Gastrocnemius medialis (tissue), 4 donors: ENCODE results near the gene FRAT1. TPM values are rescaled to one million over a fixed set of nuclear protein-coding genes. Genes with fewer than 3 reads are reported as not detected.

Source experiments
- ATAC-seq, 2 donors: fragments of 150-250 bp; one replicate each; pipeline ENCODE4 v1.9.1; 2016
- DNase-seq, 2 donors: peaks; one replicate each; pipeline ENCODE4 v3.0.0-alpha.2; 2019
- H3K27ac ChIP-seq, 4 donors: fragments of 200-600 bp; sonication (generic); 1 replicate in 1 of 4; 2 replicates in 3 of 4; pipeline ENCODE4 v1.5.1; 2016 to 2018; ENCODE audit warnings: mild to moderate bottlenecking in 2 of 4, moderate library complexity in 1 of 4
- H3K27me3 ChIP-seq, 3 donors: fragments of 200-600 bp; sonication (generic) in 2 of 3; 1 replicate in 1 of 3; 2 replicates in 2 of 3; pipeline versions ENCODE4 v1.5.1 to v1.6.0; 2016 to 2019; ENCODE audit warnings: mild to moderate bottlenecking in 1 of 3, moderate library complexity in 1 of 3
- H3K36me3 ChIP-seq, 2 donors: fragments of 200-600 bp; sonication (generic) in 1 of 2; one replicate each; pipeline ENCODE4 v1.5.1; 2017 to 2018
- H3K4me1 ChIP-seq, 2 donors: fragments of 200-600 bp; sonication (generic) in 1 of 2; one replicate each; pipeline ENCODE4 v1.5.1; 2016 to 2017; ENCODE audit warnings: mild to moderate bottlenecking in 2 of 2
- H3K4me3 ChIP-seq, 4 donors: fragments of 200-600 bp; sonication (generic) in 3 of 4; 1 replicate in 1 of 4; 2 replicates in 3 of 4; pipeline ENCODE4 v1.5.1; 2016 to 2019; ENCODE audit warnings: mild to moderate bottlenecking in 2 of 4
- H3K9me3 ChIP-seq, 3 donors: fragments of 200-600 bp; sonication (generic) in 2 of 3; 1 replicate in 1 of 3; 2 replicates in 2 of 3; pipeline ENCODE4 v1.5.1; 2016 to 2019
- POLR2A ChIP-seq, 2 donors: fragments of 450-650 bp; IDR thresholded peaks; one replicate each; pipeline ENCODE4 v1.6.1; 2017; ENCODE audit warnings: antibody characterized with exemption in 2 of 2, mild to moderate bottlenecking in 2 of 2, moderate library complexity in 2 of 2
- in situ Hi-C, 4 donors: fragments of 200-750 bp; cut with MboI; loops; one replicate each; pipeline versions ENCODE4 v1.15.0 to v1.8.0; 2017; ENCODE audit warnings: low sequenced_read_pairs in 4 of 4
- intact Hi-C: fragments of 100-400 bp; cut with DNase I; formaldehyde crosslinking; loops from one replicate; pipeline ENCODE4 v1.15.1; 2023; ENCODE audit warnings: low total_unique reads
- total RNA-seq, 4 donors: library from RNA; depleted of rRNA; stranded (reverse); fragments of >200 nt; gene quantifications; one replicate each; pipeline versions ENCODE4 v1.1.0 to v1.2.3, GENCODE V29; 2016
- TF ChIP-seq, protein P1 (sequence below), 5 experiments: fragments of 450-650 bp in 3 of 5; fragments of 200-600 bp in 2 of 5; sonication (generic) in 2 of 5; IDR thresholded peaks in 4 of 5; conservative IDR thresholded peaks in 1 of 5; 1 replicate in 4 of 5; 2 replicates in 1 of 5; pipeline ENCODE4 v1.5.1; 2016 to 2019; ENCODE audit warnings: antibody characterized with exemption in 5 of 5, mild to moderate bottlenecking in 3 of 5, moderate library complexity in 3 of 5

The FRAT1 gene
- total RNA-seq, 4 donors from 2014 or later: 1.7 to 7.6 (median 3.2) TPM

GRCh38 chr10:97311111-97311626 lies 7.9 kb upstream of the FRAT1 start:
- intact Hi-C loops (no loop called here), in situ Hi-C loops (no loop called here)
- no peaks in the 10 kb centered on the region for H3K9me3 ChIP-seq
- H3K4me3 ChIP-seq: no peak overlapping the region
- H3K27ac ChIP-seq: no peak overlapping the region
- H3K36me3 ChIP-seq: no peaks in the 10 kb centered on the region
- no peak for DNase-seq
- H3K4me1 ChIP-seq: peaks cover 9 to 17% of the 10 kb centered on the region in 2 donors
- H3K27me3 ChIP-seq: no peaks in the 10 kb centered on the region
- ATAC-seq: no peak
- TF ChIP-seq POLR2A (IDR thresholded peaks at IDR 0.05): no peak
- TF ChIP-seq, protein P1, sequence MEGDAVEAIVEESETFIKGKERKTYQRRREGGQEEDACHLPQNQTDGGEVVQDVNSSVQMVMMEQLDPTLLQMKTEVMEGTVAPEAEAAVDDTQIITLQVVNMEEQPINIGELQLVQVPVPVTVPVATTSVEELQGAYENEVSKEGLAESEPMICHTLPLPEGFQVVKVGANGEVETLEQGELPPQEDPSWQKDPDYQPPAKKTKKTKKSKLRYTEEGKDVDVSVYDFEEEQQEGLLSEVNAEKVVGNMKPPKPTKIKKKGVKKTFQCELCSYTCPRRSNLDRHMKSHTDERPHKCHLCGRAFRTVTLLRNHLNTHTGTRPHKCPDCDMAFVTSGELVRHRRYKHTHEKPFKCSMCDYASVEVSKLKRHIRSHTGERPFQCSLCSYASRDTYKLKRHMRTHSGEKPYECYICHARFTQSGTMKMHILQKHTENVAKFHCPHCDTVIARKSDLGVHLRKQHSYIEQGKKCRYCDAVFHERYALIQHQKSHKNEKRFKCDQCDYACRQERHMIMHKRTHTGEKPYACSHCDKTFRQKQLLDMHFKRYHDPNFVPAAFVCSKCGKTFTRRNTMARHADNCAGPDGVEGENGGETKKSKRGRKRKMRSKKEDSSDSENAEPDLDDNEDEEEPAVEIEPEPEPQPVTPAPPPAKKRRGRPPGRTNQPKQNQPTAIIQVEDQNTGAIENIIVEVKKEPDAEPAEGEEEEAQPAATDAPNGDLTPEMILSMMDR (IDR thresholded peaks at IDR 0.05 in 4 of 5, conservative IDR thresholded peaks at IDR 0.05 in 1 of 5): no peak

DNA sequence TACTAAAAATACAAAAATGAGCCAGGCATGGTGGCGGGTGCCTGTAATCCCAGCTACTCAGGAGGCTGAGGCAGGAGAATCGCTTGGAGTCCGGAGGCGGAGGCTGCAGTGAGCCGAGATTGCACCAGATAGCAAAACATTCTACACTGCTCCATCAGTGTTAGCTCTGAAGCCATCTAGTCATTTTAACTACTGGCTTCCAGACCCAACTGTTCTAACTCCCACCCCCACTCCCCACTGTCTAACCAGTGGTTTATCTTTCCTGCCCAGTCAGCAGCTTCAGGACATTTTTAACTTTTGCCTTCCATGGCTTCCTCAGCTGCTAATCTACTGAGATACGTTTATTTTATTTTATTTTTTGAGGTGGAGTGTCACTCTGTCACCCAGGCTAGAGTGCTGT lies 6.2 kb upstream of the FRAT1 start:
- DNase-seq (no peak), ATAC-seq (no peak)
- no peaks in the 10 kb centered on the region for H3K27me3 ChIP-seq
- intact Hi-C loops (no loop called here), in situ Hi-C loops (no loop called here)
- H3K9me3 ChIP-seq: no peaks in the 10 kb centered on the region
- no peaks in the 10 kb centered on the region for H3K36me3 ChIP-seq
- TF ChIP-seq, protein P1 (IDR thresholded peaks at IDR 0.05 in 4 of 5, conservative IDR thresholded peaks at IDR 0.05 in 1 of 5): no peak
- no peak for TF ChIP-seq POLR2A (IDR thresholded peaks at IDR 0.05)
- H3K27ac ChIP-seq: no peak overlapping the region
- peaks cover 7 to 8% of the 10 kb centered on the region in 2 donors for H3K4me1 ChIP-seq
- no peak overlapping the region for H3K4me3 ChIP-seq

- intact Hi-C loops: loop anchor here (5.0 kb wide), 1 partner anchor 37 kb away; no protein-coding TSS in a partner anchor
- DNase-seq (no peak), ATAC-seq (no peak)
Measured at GRCh38 chr10:97314671-97315070, 4.4 kb upstream of the FRAT1 start.

DNA sequence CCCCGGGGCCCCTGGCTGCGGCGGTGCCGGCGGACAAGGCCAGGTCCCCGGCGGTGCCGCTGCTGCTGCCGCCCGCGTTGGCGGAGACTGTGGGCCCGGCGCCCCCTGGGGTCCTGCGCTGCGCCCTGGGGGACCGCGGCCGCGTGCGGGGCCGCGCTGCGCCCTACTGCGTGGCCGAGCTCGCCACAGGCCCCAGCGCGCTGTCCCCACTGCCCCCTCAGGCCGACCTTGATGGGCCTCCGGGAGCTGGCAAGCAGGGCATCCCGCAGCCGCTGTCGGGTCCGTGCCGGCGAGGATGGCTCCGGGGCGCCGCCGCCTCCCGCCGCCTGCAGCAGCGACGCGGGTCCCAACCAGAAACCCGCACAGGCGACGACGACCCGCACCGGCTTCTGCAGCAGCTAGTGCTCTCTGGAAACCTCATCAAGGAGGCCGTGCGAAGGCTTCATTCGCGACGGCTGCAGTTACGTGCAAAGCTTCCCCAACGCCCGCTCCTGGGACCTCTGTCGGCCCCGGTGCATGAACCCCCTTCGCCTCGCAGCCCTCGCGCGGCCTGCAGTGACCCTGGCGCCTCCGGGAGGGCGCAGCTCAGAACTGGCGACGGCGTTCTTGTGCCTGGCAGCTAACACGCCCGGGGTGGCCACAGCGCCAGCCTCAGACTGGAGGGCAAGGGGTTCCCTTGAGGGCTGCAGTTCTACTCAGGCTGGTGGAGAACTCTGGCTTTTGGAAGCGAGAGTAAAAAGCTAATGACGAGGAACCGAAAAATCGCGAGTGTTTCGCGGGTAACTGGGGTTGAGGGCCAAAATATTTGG lies 804 bp downstream of the FRAT1 start:
- no peaks in the 10 kb centered on the region for H3K9me3 ChIP-seq
- intact Hi-C loops: loop anchor here (1.0 to 5.0 kb wide), 3 partner anchors 13 to 43 kb away; partner anchors contain the start of gene ARHGAP19
- ATAC-seq (peak; percentile 41 to 50), DNase-seq (peak; percentile 32 to 44)
- H3K4me3 ChIP-seq: peak overlapping the region; percentile 74 to 88 (median 79)
- in situ Hi-C loops: no loop called here
- H3K27me3 ChIP-seq: no peaks in the 10 kb centered on the region
- peak overlapping the region; percentile 93 to 97 (median 96) for H3K27ac ChIP-seq
- TF ChIP-seq POLR2A (IDR thresholded peaks at IDR 0.05): no peak
- TF ChIP-seq, protein P1 (IDR thresholded peaks at IDR 0.05 in 4 of 5, conservative IDR thresholded peaks at IDR 0.05 in 1 of 5): peak in 1 of 5 experiments; percentile 26
- peaks cover 18 to 19% of the 10 kb centered on the region in 2 donors for H3K4me1 ChIP-seq
- H3K36me3 ChIP-seq: no peaks in the 10 kb centered on the region

More at GRCh38 chr10:97314671-97315070, 4.4 kb upstream of the FRAT1 start:
- H3K4me3 ChIP-seq: no peak overlapping the region
- H3K9me3 ChIP-seq: no peaks in the 10 kb centered on the region
- no peaks in the 10 kb centered on the region for H3K4me1 ChIP-seq
- H3K36me3 ChIP-seq: no peaks in the 10 kb centered on the region
- H3K27ac ChIP-seq: no peak overlapping the region
- H3K27me3 ChIP-seq: no peaks in the 10 kb centered on the region
- in situ Hi-C loops: no loop called here
- no peak for TF ChIP-seq POLR2A (IDR thresholded peaks at IDR 0.05)
- TF ChIP-seq, protein P1 (IDR thresholded peaks at IDR 0.05 in 4 of 5, conservative IDR thresholded peaks at IDR 0.05 in 1 of 5): no peak
